ENCODE measurements around the gene GNG7.

DNA sequence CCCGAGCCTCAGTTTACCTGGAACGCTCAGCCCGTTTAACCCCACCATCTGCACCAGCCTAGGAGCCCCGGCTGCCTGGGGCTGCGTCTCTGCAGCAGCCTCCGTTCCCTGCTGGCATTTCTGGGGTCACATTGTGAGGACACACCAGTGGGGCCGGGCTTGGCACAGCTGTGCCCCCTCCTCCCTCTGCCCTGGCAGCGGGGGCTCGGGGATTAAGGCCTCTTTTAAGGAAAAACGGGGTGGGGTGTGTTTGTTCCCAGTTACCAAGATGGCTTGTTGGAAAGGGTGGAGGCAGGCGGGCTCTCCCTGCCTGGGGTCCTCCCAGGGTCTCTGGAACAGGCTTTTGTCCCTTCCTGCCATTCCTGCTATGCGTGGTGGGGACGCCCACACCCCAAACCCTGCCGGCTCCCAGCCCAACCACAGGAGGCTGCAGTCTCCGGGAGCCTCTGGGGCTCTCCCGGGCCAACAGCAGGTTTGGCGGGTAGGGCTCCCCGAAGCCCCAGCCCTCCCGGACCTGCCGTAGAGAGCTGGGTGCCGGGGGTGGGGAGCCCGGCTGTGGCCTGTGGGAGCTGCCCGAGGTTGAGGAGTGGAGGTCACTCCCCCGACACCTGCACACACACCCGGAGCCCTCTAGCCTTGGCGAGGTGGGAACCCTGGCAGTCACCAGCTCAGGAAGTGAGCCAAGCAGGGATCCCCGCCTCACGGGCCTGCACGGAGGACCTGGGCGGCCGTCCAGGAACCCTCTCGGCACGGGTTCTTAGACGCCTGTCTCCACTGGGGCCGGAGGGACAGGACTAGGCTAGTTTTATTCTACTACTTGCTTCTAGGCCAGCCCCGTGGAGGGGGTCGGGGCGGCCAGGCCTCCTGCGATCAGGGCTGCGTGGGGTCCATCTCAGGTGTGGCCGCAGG, 189.7 kb downstream of the GNG7 start:
- TF ChIP-seq, protein P1, sequence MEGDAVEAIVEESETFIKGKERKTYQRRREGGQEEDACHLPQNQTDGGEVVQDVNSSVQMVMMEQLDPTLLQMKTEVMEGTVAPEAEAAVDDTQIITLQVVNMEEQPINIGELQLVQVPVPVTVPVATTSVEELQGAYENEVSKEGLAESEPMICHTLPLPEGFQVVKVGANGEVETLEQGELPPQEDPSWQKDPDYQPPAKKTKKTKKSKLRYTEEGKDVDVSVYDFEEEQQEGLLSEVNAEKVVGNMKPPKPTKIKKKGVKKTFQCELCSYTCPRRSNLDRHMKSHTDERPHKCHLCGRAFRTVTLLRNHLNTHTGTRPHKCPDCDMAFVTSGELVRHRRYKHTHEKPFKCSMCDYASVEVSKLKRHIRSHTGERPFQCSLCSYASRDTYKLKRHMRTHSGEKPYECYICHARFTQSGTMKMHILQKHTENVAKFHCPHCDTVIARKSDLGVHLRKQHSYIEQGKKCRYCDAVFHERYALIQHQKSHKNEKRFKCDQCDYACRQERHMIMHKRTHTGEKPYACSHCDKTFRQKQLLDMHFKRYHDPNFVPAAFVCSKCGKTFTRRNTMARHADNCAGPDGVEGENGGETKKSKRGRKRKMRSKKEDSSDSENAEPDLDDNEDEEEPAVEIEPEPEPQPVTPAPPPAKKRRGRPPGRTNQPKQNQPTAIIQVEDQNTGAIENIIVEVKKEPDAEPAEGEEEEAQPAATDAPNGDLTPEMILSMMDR (IDR thresholded peaks at IDR 0.05; ENCODE audit: insufficient read depth, low read depth, low read length), result no peak
- no peak for TF ChIP-seq EZH2 (IDR thresholded peaks at IDR 0.05; ENCODE audit: insufficient read depth, low read length)

Data from astrocyte (in vitro differentiated cells and primary cell).